Endodermal cell (in vitro differentiated cells): ENCODE results near the gene IGF2BP3. TPM values are rescaled to one million over a fixed set of nuclear protein-coding genes. Genes with fewer than 3 reads are reported as not detected.

Source experiments
- DNase-seq: peaks from one replicate; pipeline ENCODE4 v3.0.0-alpha.2; 2017
- H3K27ac ChIP-seq: 2 replicates; pipeline ENCODE4 v1.5.1; 2013; ENCODE audit warnings: mild to moderate bottlenecking, low read depth, low read length, moderate library complexity
- H3K27me3 ChIP-seq: 2 replicates; pipeline ENCODE4 v1.6.1; 2013; ENCODE audit warnings: mild to moderate bottlenecking, low read length, moderate library complexity; ENCODE audit not compliant: insufficient read depth, control insufficient read depth, poor library complexity, severe bottlenecking
- H3K36me3 ChIP-seq: 2 replicates; pipeline ENCODE4 v1.7.0; 2013; ENCODE audit warnings: mild to moderate bottlenecking, low read length, moderate library complexity; ENCODE audit not compliant: control insufficient read depth, insufficient read depth
- H3K4me1 ChIP-seq: one replicate; pipeline ENCODE4 v1.7.0; 2013; ENCODE audit warnings: low read length; ENCODE audit not compliant: control insufficient read depth, insufficient read depth
- H3K4me3 ChIP-seq: 2 replicates; pipeline ENCODE4 v1.5.1; 2013; ENCODE audit warnings: mild to moderate bottlenecking, low read length, moderate library complexity
- H3K9ac ChIP-seq: 2 replicates; pipeline ENCODE4 v1.6.1; 2013; ENCODE audit warnings: mild to moderate bottlenecking, low read length, moderate library complexity; ENCODE audit not compliant: poor library complexity, severe bottlenecking; ENCODE audit errors: extremely low read depth
- H3K9me3 ChIP-seq: 2 replicates; pipeline ENCODE4 v1.6.1; 2013; ENCODE audit warnings: mild to moderate bottlenecking, low read length, moderate library complexity; ENCODE audit not compliant: control insufficient read depth
- H3K27ac Mint-ChIP-seq: 2 replicates; pipeline ENCODE4 v1.8.0; 2020; ENCODE audit warnings: mixed read lengths
- H3K27me3 Mint-ChIP-seq: 2 replicates; pipeline ENCODE4 v1.8.0; 2021; ENCODE audit warnings: mild to moderate bottlenecking, mixed read lengths; ENCODE audit not compliant: insufficient read depth
- H3K36me3 Mint-ChIP-seq: 2 replicates; pipeline ENCODE4 v1.8.0; 2020; ENCODE audit warnings: low read depth, mixed read lengths
- H3K4me1 Mint-ChIP-seq: 2 replicates; pipeline ENCODE4 v1.8.0; 2020; ENCODE audit warnings: mixed read lengths
- H3K4me3 Mint-ChIP-seq: 2 replicates; pipeline ENCODE4 v1.8.0; 2020; ENCODE audit warnings: mild to moderate bottlenecking, moderate library complexity, mixed read lengths
- H3K9me3 Mint-ChIP-seq: 2 replicates; pipeline ENCODE4 v1.8.0; 2020; ENCODE audit warnings: mild to moderate bottlenecking, mixed read lengths
- CTCF ChIP-seq: fragments of 200-600 bp; sonication (generic); conservative IDR thresholded peaks from 2 replicates; pipeline ENCODE4 v1.5.0; 2021; ENCODE audit warnings: antibody characterized with exemption, mild to moderate bottlenecking
- WGBS, 2 experiments: methylation state at CpG; one replicate each; pipeline versions ENCODE4 v1.1.5 to v1.1.7; 2013; ENCODE audit warnings: missing lambda C conversion rate in 2 of 2, mixed read lengths in 1 of 2; ENCODE audit not compliant: insufficient coverage in 1 of 2, insufficient read length in 1 of 2; 5-methylcytosine and 5-hydroxymethylcytosine counted together
- total RNA-seq, 2 donors: library from RNA; stranded (reverse); fragmentation: NEBNext Ultra II Directional in 1 of 2; extraction: Animal tissue kit (Norgen Biotek cat#: 25700) in 1 of 2; gene quantifications; 2 replicates in 1 of 2; 3 replicates in 1 of 2; pipeline ENCODE4 v1.2.1, GENCODE V29; 2021

IGF2BP3 gene
- total RNA-seq, 2 donors from 2014 or later, result 114 to 123 TPM

- H3K27me3 Mint-ChIP-seq, result peaks cover 4% of the 10 kb centered on the region
- H3K4me1 Mint-ChIP-seq, result peaks cover 3% of the 10 kb centered on the region
- DNase-seq, result peak; percentile 5
- Histone ChIP-seq H3K36me3 (no peaks in the 10 kb centered on the region), H3K4me1 (no peaks in the 10 kb centered on the region), H3K9ac (no peak overlapping the region), H3K9me3 (no peaks in the 10 kb centered on the region), H3K27me3 (no peaks in the 10 kb centered on the region), H3K27ac (no peak overlapping the region), H3K4me3 (no peak overlapping the region)
- H3K4me3 Mint-ChIP-seq, result no peak overlapping the region
- no peak overlapping the region for H3K27ac Mint-ChIP-seq
- TF ChIP-seq CTCF, result no peak
- H3K9me3 Mint-ChIP-seq, result no peaks in the 10 kb centered on the region
- 93 to 96% methylated on average over 5 of the region's 5 CpGs for WGBS, 2 experiments
- no peaks in the 10 kb centered on the region for H3K36me3 Mint-ChIP-seq
Observed at GRCh38 chr7:23275912-23276311, 194.4 kb downstream of the IGF2BP3 start.

- no peak overlapping the region for H3K27ac ChIP-seq
- peak; percentile 98 for DNase-seq
- H3K27me3 ChIP-seq, result no peaks in the 10 kb centered on the region
- H3K36me3 Mint-ChIP-seq, result no peaks in the 10 kb centered on the region
- peaks cover 4% of the 10 kb centered on the region for H3K27me3 Mint-ChIP-seq
- TF ChIP-seq CTCF, result peak; percentile 96
- no peak overlapping the region for H3K4me3 ChIP-seq
- peaks cover 3% of the 10 kb centered on the region for H3K4me1 Mint-ChIP-seq
- H3K4me1 ChIP-seq, result no peaks in the 10 kb centered on the region
- H3K9ac ChIP-seq, result no peak overlapping the region
- peak overlapping the region; percentile 21 for H3K4me3 Mint-ChIP-seq
- 24 to 25% methylated on average over 2 to 11 of the region's 11 CpGs for WGBS, 2 experiments
- no peaks in the 10 kb centered on the region for H3K9me3 ChIP-seq
- H3K36me3 ChIP-seq, result no peaks in the 10 kb centered on the region
- no peaks in the 10 kb centered on the region for H3K9me3 Mint-ChIP-seq
- peak overlapping the region; percentile 33 for H3K27ac Mint-ChIP-seq
Observed at GRCh38 chr7:23273141-23273599, 197.1 kb downstream of the IGF2BP3 start.

GRCh38 chr7:23272275-23272674 is 198.0 kb downstream of the IGF2BP3 start:
- TF ChIP-seq CTCF, result no peak
- no peak overlapping the region for H3K9ac ChIP-seq
- no peak overlapping the region for H3K4me3 ChIP-seq
- Mint-ChIP-seq H3K4me3 (no peak overlapping the region), H3K4me1 (peaks cover 3% of the 10 kb centered on the region), H3K27ac (no peak overlapping the region), H3K36me3 (no peaks in the 10 kb centered on the region), H3K9me3 (no peaks in the 10 kb centered on the region), H3K27me3 (peaks cover 4% of the 10 kb centered on the region)
- H3K36me3 ChIP-seq, result no peaks in the 10 kb centered on the region
- no peaks in the 10 kb centered on the region for H3K4me1 ChIP-seq
- no peaks in the 10 kb centered on the region for H3K27me3 ChIP-seq
- no peak overlapping the region for H3K27ac ChIP-seq
- DNase-seq, result peak; percentile 5
- 90 to 100% methylated on average over 2 of the region's 2 CpGs for WGBS, 2 experiments
- H3K9me3 ChIP-seq, result no peaks in the 10 kb centered on the region
